Hippocampal formation (tissue), 2 donors: ENCODE results near the gene NEK10.

Experiments used
- DNase-seq, 2 donors: peaks; one replicate each; lab custom pipeline; 2025; lab: John Stamatoyannopoulos, UW

Gene NEK10

GRCh38 chr3:27105904-27106303 lies 263.3 kb downstream of the NEK10 start:
- no peak for DNase-seq

DNA sequence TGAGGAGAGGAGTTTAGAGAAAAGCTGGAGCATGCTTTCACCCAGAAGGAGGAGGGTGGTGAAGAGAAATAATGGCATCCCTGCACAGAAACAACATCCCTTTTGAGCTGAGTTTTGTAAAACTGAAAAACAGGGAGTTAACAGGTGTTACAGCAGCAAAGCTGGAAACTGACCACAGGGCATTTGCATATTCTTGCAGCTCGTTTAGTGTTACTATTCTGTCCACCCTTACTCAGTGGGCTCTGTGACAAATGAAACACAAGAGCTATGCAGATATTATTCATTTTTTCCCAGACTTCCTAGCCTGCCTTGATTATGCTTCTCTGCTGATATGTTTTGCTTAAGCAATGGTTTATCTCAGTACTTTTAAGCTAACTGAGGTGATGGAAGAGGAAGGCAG lies 272.0 kb downstream of the NEK10 start:
- no peak for DNase-seq

- DNase-seq, result no peak
Observed at GRCh38 chr3:27095553-27096222, 273.5 kb downstream of the NEK10 start.

DNA sequence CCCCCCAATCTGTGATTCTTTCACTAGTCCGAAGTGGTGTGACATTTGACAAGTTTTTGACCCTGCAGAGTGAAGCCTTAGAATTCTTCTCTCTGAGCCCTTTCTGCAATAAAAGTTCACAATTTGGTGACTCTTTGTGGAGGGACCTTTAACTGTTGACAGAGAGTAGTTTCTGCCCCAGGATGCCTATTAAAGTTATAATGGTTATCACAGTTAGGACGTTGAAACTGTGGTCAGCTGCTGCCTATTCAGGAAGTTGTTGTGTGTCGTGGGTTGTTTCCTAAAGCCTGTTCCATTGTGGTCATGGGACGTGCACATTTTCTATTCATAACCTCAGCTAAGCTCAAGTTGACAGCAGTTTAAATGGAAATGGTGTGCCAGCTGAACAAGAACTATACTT lies 274.5 kb downstream of the NEK10 start:
- no peak for DNase-seq

GRCh38 chr3:27093771-27094170 lies 275.4 kb downstream of the NEK10 start:
- DNase-seq, result no peak

DNA sequence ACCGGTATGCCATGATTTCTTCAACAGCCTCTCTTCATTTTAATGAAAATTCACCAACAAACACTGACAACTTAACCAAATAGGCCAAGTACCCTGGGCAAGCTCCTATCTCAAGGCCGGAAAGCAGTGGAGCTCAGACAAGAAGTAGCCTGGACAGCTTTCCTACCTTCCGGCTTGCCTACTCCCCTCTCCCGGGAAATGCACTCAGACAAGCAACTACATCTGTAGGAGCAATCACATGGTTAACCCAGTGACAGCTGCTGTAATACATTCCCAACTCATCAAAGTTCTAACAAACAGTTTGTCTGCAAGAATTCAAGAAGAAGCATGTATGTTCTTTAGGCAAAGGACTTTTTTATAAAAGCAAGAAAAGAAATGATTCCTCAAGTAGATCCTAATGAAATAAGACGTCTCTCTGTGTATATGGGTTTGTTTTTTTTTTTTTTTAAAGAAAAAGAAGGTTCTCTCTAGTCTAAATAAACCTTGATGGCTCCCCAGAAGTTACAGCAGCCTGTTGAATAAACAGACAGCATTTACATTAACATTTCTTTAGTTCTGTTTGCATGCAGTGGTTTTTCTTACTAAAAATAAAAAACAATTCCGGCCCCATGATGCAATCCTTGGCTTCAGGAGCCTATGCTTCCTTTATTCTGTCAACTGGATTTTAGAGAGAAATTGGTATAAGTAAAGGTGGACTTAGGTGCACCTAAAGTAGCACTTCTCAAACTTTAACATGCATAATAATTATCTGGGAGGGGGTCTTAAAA lies 278.7 kb downstream of the NEK10 start:
- DNase-seq, result no peak

GRCh38 chr3:27089645-27090044 lies 279.5 kb downstream of the NEK10 start:
- no peak for DNase-seq

- no peak for DNase-seq
Observed at GRCh38 chr3:27089068-27089467, 280.1 kb downstream of the NEK10 start.

DNA sequence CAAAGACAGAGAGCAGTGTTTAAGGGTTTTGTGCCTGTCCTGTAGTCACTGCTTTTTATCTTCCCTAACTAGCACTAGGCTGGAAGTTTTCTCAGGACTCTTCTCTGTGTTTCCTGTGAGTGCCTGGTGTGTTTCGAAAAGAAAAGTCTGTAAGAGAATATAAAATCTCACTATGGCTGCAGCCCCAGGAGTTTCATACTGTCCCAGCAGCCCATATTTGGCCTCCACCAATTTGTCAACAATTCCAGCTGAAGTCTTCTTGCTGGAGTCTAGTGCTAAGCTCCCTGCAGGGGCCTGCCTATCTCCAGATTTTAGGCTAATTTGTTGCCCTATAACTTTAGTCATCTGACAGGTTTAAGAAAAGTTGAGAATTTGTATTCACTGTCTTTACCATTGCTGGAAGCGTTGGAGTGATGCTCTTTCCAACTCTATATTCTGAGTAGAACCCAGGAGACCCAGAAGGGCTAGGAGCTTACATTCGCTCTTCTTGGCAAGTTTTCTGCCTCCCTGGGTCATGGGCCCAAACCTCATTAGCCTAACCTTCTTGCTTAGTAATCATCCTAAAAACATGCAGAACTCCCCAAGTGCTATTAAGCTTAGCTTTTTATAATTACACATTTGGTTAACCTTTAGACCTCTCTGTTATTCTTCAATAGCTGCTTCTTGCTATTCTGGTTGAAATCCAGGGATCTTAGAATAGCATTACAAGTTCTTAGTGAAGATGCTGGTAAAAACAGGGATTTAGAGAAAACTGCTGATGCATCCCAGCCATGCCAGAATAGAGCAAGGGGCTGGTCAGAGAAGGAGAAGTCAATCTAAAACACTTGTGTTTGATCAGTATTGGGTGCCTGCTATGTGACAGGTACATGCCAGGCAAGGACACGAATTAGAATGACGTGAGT lies 283.1 kb downstream of the NEK10 start:
- DNase-seq, result no peak

DNA sequence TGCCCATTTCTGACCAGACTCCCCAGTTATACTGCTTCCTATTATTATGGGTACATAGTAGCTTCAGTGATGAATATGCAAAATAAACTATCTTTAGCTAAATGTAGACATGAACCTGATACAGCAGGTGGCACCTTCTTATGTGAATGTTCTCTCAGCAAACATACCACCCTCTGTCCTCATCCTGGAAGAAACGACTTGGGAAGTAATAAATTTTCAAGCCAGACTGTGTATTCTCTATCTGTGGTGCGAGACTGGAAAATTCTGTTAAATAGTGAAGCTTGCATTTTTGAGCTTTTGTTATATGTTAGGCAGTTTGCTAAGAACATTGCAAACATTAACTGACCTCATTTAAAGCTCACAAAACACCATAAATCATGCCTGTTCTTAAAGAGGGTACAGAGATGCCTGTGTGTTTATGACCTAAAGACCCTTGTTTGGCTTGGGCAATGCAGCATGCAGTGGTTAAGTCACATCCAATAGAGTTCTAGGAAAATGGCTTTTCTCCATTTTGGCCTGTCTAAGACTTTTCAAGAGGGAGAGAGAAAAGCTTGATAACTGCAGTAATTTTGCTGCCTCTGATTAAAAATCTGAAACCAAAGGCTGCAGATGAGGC lies 287.1 kb downstream of the NEK10 start:
- peak in 1 of 2 donors; percentile 10 for DNase-seq

DNA sequence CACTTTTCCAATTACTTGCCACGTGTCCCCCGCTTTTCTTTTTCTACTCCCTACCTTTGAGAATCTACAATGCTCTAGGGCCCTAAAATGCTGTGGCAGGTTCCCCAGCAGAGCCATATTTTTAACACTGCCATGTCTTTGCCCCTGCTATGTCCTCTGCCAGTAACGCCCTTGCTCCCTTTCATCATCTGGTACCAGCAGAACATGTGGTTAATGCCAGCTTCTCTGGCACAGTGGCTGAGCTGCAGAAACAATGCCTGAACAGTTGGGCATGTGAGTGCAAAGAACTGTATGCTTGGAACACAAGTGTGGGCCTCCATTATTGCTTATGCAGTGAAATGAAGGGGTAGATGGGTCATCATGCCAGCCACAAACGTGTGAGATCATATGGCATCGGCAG lies 287.6 kb downstream of the NEK10 start:
- DNase-seq, result no peak

DNA sequence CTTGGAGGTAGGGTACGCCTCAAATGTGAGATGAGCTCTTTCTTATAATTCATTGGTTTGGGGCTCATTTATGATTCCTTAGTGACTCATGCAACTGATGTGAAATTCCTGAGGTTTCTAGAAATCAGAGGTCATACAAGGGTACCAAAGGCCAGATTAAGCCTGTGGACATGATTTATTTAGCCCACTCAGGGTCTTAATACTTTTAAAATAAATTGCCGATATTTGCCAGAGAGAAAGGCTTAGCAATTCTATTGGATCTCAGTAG lies 289.0 kb downstream of the NEK10 start:
- DNase-seq, result no peak

DNA sequence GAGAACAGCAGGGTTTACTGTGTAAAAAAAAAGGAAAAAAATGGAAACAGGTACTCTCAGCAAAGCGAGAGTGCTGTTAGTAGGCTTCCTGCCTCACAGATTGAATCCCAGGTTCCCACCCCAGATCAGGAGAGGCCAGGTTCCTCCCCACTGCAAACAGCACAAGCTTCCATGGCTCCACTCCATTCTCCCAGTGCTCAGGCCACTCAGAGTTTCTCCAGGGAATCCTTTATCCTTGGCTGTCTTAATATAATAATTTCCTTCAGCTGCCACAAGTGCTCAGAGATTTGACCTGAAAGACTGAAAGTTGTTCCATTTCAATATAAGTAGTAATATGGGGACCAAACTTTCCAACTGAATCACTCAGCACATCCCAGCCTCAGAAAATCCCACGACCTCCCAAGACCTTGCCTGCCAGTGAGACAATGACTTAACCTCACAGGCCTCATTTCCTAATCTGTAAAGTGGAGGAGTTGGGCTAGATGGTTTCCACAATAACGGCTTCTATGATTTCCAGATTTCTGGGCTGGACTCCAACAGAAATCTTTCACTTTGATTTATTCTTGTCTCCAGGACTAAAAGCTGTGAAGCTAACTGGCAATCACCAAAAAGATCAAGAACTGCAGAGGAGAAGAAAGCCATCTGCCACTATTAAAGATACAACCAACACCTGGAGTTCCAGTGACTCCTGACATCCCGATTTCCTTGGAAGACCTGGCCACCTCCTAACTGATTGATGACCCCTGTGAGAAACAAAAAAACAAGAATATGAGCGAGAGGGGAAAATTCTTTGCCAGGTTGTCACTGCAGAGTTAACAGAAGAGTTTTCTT lies 289.5 kb downstream of the NEK10 start:
- no peak for DNase-seq

DNA sequence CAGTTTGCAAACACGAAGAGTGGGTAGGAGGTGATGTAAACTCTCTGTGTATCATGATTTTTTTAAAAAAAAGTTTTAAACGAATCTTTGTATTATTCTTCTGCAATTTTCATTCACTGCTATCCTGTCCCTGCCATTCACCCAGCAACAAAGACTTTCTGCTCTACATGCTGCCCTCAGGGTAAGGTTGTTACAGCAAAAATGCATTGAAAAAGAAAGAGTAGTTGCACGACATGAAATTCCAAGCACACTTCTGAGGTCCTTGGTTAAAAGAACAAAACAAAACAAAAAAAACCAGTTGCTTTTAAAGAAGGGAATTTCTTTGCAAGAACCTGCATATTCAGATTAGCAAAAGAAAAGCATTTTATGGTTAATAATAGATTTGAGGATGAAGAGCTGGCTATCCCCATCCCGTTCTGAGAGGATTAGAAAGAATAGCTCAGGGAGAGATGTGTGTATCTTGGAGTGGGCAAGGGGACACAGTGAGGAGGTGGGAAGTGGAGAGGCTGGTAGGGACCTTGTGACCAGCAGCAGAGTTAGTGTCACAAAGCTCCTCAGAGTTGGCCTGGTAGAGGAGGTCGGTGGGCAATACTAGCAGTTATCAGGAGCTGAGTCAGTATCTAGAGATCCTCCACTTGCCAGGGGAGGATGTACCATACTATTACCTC lies 290.8 kb downstream of the NEK10 start:
- no peak for DNase-seq

DNA sequence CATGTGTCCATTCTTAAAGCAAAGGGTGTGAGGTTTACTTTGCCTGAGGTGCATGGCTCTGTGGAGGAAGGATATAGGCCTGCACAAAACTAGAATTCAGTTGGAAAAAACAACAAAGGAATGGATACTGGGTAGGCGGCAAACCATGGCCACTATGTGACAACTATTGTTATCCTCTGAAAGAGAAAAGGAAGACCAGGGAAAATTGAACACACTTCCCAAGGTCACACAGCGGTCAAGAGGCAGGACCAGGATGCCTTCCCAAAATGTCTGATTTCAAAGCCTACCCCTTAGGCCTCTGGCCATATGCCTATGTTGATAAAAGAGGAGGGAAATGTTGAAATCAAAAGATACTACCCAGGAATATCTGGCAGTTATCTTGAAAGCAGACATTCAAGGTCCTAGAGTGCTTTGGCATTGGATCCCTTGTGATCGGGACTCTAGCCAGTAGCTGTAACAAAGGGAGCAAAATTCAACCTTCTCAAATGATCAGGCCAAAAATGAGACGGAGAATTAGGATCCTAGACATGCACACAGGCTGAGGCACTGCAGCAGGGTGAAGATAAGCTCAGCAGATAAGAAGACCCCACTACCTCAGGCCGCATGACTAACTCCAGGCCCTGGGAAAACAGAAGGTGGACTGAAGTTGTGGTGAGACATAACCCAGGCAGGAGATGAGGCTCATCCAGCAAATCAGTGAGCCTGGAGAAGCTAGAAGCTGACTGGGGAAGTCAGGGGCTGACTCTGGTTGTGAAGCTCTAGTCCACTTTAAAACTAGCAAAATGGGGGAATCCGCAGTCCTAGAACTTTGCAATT lies 292.2 kb downstream of the NEK10 start:
- no peak for DNase-seq

DNA sequence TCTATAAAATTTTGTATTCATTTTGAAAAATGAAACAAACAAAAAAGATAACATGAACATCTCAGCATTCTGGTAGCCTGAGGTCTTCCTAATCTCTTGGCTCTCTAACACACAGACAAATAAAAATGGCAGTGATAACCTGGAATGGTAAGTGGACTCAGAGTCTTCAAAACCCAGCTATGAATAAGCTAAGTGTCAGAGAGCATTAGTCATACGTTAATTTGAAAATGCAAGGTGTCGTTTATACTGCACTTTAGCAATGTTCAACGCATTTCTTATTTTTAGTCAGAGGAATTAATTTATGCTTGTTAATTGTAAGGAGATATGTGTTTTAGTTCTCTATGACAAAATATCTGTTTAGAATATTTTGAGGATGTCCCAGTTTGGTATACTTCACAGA lies 294.3 kb downstream of the NEK10 start:
- DNase-seq, result no peak

DNA sequence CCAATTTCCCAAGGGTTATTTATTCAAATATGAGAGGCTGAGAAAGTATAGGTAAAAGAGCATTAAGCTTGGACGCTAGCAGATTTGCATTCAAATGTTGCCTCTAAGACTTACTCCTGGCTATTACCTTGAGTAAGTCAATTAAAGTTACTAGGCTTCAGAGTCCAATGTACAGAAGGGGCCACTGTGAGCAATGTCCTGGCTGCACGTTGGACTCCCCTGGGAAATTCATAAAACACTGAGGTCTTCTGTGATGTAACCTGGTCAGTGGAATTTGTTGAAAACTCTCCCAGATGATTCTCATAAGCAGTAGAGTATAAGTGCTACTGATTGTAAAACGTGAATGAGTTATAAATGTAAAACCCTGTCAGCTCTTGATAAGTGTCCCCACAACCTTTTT lies 295.3 kb downstream of the NEK10 start:
- no peak for DNase-seq

DNA sequence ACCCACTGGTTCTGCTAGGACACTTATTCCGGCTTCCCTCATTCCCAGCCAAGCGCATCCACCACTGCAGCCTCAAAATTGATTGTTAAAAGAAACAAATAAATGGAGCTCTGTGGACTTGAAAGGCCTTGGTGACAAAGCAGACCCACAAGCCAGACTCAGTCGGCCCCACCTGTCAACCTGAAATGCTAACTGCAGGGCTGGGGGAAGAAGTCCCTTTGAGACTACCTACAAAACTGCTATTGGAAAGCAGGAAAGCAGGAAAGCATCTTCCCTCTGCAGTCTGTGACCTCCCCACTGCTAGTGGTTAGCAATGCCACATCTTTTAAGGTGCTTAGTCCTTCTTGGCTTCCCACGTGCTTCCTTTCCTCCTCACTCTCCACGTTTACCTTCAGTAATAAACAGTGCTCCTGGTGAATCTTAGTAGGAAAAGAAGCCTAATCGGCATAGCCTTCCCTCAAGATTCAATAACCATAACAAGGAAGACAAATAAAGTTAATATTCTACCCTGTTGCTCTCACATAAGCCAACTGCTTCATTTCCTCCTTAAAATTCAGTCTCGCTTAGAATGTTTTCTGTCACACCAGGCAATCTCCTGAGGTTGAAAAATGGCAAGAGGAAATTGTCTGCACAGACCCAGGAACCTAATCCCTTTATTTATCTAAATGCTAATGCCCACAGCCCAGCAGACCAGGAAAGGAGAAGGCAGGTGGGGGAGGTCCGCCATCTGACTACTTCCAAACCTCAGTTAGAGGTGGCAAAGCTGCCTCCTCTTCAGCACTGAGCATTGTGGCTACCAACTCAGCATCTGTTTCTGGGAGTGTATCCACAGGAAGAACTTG lies 296.2 kb downstream of the NEK10 start:
- no peak for DNase-seq

DNA sequence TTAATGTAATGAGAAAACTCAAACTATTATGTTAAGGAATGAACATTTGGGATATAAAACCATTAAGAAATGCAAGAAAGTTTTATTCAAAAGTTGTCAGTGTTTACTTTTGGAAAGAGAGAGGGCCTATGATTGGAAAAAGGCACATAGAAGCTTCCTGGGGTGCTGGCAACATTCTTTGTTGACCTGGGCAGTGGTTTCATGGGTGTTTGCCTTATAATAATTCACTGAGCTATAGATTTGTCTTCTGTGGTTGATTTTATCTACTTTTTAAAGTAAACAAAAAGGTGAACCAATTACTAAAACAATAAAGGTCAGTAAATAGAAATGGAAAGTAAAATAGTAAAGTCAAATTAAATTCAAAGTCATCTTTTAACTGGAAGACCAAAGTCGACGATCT lies 308.8 kb downstream of the NEK10 start:
- no peak for DNase-seq
